GM23338 (cell line): ENCODE data around the gene HRH2. TPM values are rescaled to one million over a fixed set of nuclear protein-coding genes. Genes with fewer than 3 reads are reported as not detected.

Experiments used
- ATAC-seq: fragments of 200-7000 bp; cut with Tn5 transposase; 3 replicates; pipeline ENCODE4 v1.9.1; 2020
- DNase-seq: peaks from one replicate; pipeline ENCODE4 v3.0.0-alpha.2; 2015; ENCODE audit warnings: low spot score
- H2AFZ ChIP-seq: fragments of 200-600 bp; sonication (generic); 2 replicates; pipeline ENCODE4 v1.8.0; 2016; ENCODE audit warnings: antibody characterized with exemption, mild to moderate bottlenecking, moderate library complexity
- H3F3A ChIP-seq: fragments of 200-600 bp; sonication (generic); replicated peaks from 2 replicates; pipeline ENCODE4 v1.8.0; 2017; ENCODE audit warnings: antibody characterized with exemption, mixed run types, low read depth
- H3K27ac ChIP-seq: fragments of 200-600 bp; sonication (generic); 2 replicates; pipeline ENCODE4 v1.6.1; 2016; ENCODE audit warnings: low read depth
- H3K27me3 ChIP-seq: fragments of 200-600 bp; sonication (generic); 2 replicates; pipeline ENCODE4 v1.8.0; 2016; ENCODE audit warnings: mild to moderate bottlenecking, mixed run types, moderate library complexity; ENCODE audit not compliant: insufficient read depth
- H3K36me3 ChIP-seq: fragments of 200-600 bp; sonication (generic); 2 replicates; pipeline ENCODE4 v1.8.0; 2016; ENCODE audit warnings: mild to moderate bottlenecking; ENCODE audit not compliant: insufficient read depth
- H3K4me1 ChIP-seq: fragments of 200-600 bp; sonication (generic); 2 replicates; pipeline ENCODE4 v1.8.0; 2016; ENCODE audit warnings: mild to moderate bottlenecking, moderate library complexity; ENCODE audit not compliant: insufficient read depth
- H3K4me2 ChIP-seq: fragments of 200-600 bp; sonication (generic); 2 replicates; pipeline ENCODE4 v1.7.1; 2017; ENCODE audit warnings: mixed run types
- H3K4me3 ChIP-seq: fragments of 200-600 bp; sonication (generic); 2 replicates; pipeline ENCODE4 v1.6.1; 2016; ENCODE audit warnings: mixed run types
- H3K79me2 ChIP-seq: fragments of 200-600 bp; sonication (generic); replicated peaks from 2 replicates; pipeline ENCODE4 v1.8.0; 2017; ENCODE audit warnings: mild to moderate bottlenecking; ENCODE audit not compliant: insufficient read depth
- H3K9me2 ChIP-seq: fragments of 200-600 bp; sonication (generic); 2 replicates; pipeline ENCODE4 v1.8.0; 2017; ENCODE audit not compliant: insufficient read depth
- H4K20me1 ChIP-seq: fragments of 200-600 bp; sonication (generic); replicated peaks from 2 replicates; pipeline ENCODE4 v1.8.0; 2017; ENCODE audit warnings: mild to moderate bottlenecking; ENCODE audit not compliant: insufficient read depth
- H3K27ac Mint-ChIP-seq: 2 replicates; pipeline ENCODE4 v1.8.0; 2020; ENCODE audit warnings: inconsistent platforms, mild to moderate bottlenecking, moderate library complexity, mixed read lengths
- H3K27me3 Mint-ChIP-seq: 3 replicates; pipeline ENCODE4 v1.8.0; 2022; ENCODE audit warnings: low read depth, mild to moderate bottlenecking, moderate library complexity, mixed read lengths, inconsistent platforms; ENCODE audit not compliant: insufficient read depth, poor library complexity
- H3K36me3 Mint-ChIP-seq: 3 replicates; pipeline ENCODE4 v1.8.0; 2021; ENCODE audit warnings: low read depth, mild to moderate bottlenecking, inconsistent platforms, moderate library complexity, mixed read lengths
- H3K4me1 Mint-ChIP-seq: 3 replicates; pipeline ENCODE4 v1.8.0; 2020; ENCODE audit warnings: mild to moderate bottlenecking, inconsistent platforms, mixed read lengths
- H3K4me3 Mint-ChIP-seq: 3 replicates; pipeline ENCODE4 v1.8.0; 2021; ENCODE audit warnings: moderate library complexity, mild to moderate bottlenecking, inconsistent platforms, mixed read lengths
- H3K9me3 Mint-ChIP-seq: 3 replicates; pipeline ENCODE4 v1.8.0; 2020; ENCODE audit warnings: moderate library complexity, mild to moderate bottlenecking, inconsistent platforms, mixed read lengths
- CREB1 ChIP-seq: fragments of 250-450 bp; sonication (Bioruptor Pico); IDR thresholded peaks from 2 replicates; pipeline ENCODE4 v1.5.0; 2020; ENCODE audit warnings: low read depth, mild to moderate bottlenecking, moderate library complexity
- JUNB ChIP-seq: IDR thresholded peaks from one replicate; pipeline ENCODE4 v1.6.1; 2016; ENCODE audit warnings: antibody characterized with exemption; ENCODE audit not compliant: unreplicated experiment
- NANOG ChIP-seq: IDR thresholded peaks from 2 replicates; pipeline ENCODE4 v1.6.1; 2016; ENCODE audit warnings: antibody characterized with exemption, borderline replicate concordance
- ZNF114 ChIP-seq: fragments of 250-450 bp; sonication (Bioruptor Pico); IDR thresholded peaks from 2 replicates; pipeline ENCODE4 v1.5.0; 2020; ENCODE audit warnings: mild to moderate bottlenecking, moderate library complexity
- polyA plus RNA-seq: library from polyadenylated mRNA; unstranded; fragments of >200 nt; fragmentation: Nextera tagmentation; extraction: Ambion mirVana; gene quantifications from 2 replicates; pipeline ENCODE4 v1.2.1, GENCODE V29; 2016
- total RNA-seq: library from RNA; depleted of rRNA; stranded (reverse); fragments of >200 nt; shearing (Covaris generic); gene quantifications from 2 replicates; pipeline ENCODE4 v1.2.3, GENCODE V29; 2014
- TF ChIP-seq, protein P1 (sequence below): fragments of 250-450 bp; sonication (Bioruptor Pico); IDR thresholded peaks from 2 replicates; pipeline ENCODE4 v1.5.0; 2020; ENCODE audit warnings: mild to moderate bottlenecking, moderate library complexity

The HRH2 gene
- total and polyA plus RNA-seq, 2 experiments from 2014 or later, result 6.8 to 7.0 TPM

DNA sequence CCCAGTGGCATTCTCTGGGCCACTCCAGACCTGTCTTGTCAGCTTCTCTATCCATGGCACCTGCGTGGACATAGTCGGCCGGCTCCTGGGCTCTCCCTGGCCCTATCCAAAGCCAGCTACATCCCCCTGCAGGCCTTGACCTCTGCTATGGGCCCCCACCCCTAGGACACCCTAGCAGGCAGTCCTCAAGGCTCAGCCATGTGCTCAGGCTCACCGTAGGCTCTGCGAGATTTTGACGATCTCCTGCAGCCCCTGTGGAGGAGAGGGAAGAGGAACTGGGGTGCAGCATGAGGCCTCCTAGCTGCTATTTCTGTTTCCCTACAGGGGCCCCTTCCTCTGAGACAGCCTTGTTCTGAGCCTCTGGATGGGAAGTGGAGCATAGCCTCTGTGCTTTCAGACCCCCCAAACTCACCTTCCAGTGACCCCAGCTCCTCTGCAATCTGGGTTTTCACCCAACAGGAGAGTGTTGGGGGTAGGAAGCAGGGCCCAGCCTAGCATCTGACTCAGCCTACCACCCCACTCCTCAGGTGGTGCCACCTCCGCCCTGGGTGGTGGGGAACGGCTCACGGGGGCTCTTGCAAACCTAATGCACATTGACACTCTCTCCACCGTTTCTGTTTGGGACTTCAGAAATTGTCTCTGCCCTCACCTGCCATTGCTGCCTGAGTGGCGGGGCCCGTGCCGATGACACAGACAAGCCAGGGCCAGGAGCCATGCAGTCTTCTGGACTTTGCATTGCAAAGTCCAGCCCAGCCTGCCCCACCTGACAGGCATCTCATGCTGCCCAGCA is 36.7 kb downstream of the HRH2 start (continued):
- TF ChIP-seq, protein P1, sequence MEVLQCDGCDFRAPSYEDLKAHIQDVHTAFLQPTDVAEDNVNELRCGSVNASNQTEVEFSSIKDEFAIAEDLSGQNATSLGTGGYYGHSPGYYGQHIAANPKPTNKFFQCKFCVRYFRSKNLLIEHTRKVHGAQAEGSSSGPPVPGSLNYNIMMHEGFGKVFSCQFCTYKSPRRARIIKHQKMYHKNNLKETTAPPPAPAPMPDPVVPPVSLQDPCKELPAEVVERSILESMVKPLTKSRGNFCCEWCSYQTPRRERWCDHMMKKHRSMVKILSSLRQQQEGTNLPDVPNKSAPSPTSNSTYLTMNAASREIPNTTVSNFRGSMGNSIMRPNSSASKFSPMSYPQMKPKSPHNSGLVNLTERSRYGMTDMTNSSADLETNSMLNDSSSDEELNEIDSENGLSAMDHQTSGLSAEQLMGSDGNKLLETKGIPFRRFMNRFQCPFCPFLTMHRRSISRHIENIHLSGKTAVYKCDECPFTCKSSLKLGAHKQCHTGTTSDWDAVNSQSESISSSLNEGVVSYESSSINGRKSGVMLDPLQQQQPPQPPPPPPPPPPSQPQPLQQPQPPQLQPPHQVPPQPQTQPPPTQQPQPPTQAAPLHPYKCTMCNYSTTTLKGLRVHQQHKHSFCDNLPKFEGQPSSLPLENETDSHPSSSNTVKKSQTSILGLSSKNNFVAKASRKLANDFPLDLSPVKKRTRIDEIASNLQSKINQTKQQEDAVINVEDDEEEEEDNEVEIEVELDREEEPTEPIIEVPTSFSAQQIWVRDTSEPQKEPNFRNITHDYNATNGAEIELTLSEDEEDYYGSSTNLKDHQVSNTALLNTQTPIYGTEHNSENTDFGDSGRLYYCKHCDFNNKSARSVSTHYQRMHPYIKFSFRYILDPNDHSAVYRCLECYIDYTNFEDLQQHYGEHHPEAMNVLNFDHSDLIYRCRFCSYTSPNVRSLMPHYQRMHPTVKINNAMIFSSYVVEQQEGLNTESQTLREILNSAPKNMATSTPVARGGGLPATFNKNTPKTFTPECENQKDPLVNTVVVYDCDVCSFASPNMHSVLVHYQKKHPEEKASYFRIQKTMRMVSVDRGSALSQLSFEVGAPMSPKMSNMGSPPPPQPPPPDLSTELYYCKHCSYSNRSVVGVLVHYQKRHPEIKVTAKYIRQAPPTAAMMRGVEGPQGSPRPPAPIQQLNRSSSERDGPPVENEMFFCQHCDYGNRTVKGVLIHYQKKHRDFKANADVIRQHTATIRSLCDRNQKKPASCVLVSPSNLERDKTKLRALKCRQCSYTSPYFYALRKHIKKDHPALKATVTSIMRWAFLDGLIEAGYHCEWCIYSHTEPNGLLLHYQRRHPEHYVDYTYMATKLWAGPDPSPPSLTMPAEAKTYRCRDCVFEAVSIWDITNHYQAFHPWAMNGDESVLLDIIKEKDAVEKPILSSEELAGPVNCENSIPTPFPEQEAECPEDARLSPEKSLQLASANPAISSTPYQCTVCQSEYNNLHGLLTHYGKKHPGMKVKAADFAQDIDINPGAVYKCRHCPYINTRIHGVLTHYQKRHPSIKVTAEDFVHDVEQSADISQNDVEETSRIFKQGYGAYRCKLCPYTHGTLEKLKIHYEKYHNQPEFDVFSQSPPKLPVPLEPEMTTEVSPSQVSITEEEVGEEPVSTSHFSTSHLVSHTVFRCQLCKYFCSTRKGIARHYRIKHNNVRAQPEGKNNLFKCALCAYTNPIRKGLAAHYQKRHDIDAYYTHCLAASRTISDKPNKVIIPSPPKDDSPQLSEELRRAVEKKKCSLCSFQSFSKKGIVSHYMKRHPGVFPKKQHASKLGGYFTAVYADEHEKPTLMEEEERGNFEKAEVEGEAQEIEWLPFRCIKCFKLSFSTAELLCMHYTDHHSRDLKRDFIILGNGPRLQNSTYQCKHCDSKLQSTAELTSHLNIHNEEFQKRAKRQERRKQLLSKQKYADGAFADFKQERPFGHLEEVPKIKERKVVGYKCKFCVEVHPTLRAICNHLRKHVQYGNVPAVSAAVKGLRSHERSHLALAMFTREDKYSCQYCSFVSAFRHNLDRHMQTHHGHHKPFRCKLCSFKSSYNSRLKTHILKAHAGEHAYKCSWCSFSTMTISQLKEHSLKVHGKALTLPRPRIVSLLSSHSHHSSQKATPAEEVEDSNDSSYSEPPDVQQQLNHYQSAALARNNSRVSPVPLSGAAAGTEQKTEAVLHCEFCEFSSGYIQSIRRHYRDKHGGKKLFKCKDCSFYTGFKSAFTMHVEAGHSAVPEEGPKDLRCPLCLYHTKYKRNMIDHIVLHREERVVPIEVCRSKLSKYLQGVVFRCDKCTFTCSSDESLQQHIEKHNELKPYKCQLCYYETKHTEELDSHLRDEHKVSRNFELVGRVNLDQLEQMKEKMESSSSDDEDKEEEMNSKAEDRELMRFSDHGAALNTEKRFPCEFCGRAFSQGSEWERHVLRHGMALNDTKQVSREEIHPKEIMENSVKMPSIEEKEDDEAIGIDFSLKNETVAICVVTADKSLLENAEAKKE (CRISPR knock-in tag), result no peak

DNA sequence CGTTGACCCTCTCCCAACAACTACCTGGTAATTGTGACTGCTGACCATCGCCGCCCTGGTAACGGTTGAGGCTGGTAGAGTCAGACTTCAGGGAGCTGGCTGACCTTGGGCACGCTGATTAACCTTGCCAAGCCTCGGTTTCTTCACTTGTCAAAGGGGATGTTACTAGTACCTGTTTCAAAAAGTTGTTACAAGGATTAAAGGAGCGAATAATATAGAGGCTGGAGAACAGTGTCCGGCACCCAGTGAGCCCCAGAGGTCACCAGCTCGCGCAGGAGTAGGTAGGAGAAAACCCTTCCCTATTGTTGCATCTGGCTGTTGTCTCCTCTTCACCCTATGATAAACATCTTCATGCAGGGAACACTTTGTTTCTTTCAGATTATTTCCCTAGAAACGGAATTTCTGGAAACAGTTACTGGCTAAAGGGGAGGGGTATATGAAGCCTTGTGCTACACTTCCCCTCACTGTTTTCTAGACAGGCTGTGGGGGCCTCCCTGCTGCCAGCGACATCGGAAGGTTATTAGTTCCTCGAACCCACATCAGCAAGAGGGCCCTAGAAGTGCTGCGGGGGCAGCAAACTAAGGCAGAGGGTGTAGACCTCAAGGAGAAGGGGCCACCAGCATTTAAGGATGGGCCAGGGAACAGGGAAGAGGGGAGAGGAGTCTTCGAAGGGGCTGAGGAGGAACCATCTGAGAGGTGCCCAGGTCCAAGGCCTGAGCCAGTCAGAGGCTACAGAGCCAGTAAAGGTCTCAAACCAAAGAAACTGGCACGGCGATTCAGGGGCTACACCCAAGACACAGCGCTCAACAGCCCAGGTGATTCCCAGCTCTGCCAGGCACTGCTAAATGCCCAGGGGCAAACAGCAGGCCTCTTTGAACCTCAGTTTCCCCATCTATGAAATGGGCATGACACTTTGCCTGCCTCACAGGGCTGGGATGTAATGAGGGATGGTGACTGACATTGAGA is 37.6 kb downstream of the HRH2 start:
- no peak overlapping the region for H3K4me2 ChIP-seq
- Mint-ChIP-seq H3K27ac (peak overlapping the region; percentile 66; the same call in 1 of the 2 replicates), H3K9me3 (no peaks in the 10 kb centered on the region), H3K4me3 (no peak overlapping the region), H3K27me3 (peaks cover 25% of the 10 kb centered on the region), H3K4me1 (peaks cover 29% of the 10 kb centered on the region), H3K36me3 (no peaks in the 10 kb centered on the region; the same call in 2 of the 3 replicates)
- H4K20me1 ChIP-seq, result no peaks in the 10 kb centered on the region
- no peaks in the 10 kb centered on the region for H3K79me2 ChIP-seq
- H3F3A ChIP-seq, result 0 out of 2 replicates have a peak, but pooled peaks cover 4% of the 10 kb centered on the region
- no peaks in the 10 kb centered on the region for H3K27me3 ChIP-seq
- no peaks in the 10 kb centered on the region for H3K9me2 ChIP-seq
- no peak overlapping the region for H3K4me3 ChIP-seq
- H2AFZ ChIP-seq, result no peak overlapping the region
- H3K27ac ChIP-seq, result no peak overlapping the region
- no peak for ATAC-seq
- H3K36me3 ChIP-seq, result no peaks in the 10 kb centered on the region
- DNase-seq, result no peak
- H3K4me1 ChIP-seq, result peaks cover 19% of the 10 kb centered on the region
- TF ChIP-seq, protein P1 (CRISPR knock-in tag), result no peak
- TF ChIP-seq JUNB, result no peak
- no peak for TF ChIP-seq NANOG
- no peak for TF ChIP-seq ZNF114
- TF ChIP-seq CREB1 (CRISPR knock-in tag), result no peak
